PC-9 (cell line): ENCODE data around the gene LDHAL6A.

Experiments used
- CTCF ChIP-seq: fragments of 200-600 bp; sonication (generic); conservative IDR thresholded peaks from 2 replicates; pipeline ENCODE4 v1.6.1; 2017; ENCODE audit warnings: mixed run types, antibody characterized with exemption, mild to moderate bottlenecking, moderate library complexity
- EZH2 ChIP-seq: fragments of 200-600 bp; sonication (generic); IDR thresholded peaks from 2 replicates; pipeline ENCODE4 v1.8.0; 2017; ENCODE audit warnings: antibody characterized with exemption, low read depth

DNA sequence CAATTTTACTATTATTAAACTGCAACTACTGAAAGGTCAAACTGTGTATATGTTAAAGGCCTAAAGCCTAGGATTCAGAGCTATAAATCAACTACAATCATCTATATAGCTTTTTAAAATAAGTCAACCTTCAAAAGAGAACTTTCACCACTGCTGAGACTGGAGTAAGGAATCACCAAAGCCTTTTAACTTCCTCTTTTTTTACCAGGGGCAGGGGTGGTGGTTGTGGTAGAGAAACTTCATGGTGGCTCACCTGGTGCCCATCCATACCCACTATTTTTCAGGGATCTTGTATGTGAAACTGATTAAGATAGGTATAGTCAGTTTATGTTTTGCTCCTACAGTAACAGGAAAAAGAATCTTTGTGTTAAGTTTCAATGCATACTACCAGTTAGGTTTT is 39.6 kb downstream of the LDHAL6A start:
- TF ChIP-seq CTCF = no peak
- TF ChIP-seq EZH2 = no peak
